HEK293 (cell line): ENCODE results near the gene CD300LF.
A peak's percentile ranks its signal among the peaks of the same experiment; 100 is the strongest.

Experiments
- CTCF ChIA-PET: fragments of 350-600 bp; formaldehyde crosslinking; extraction: SDS; loops from one replicate; lab custom pipeline; 2021; ENCODE audit warnings: antibody characterized with exemption; lab: Yijun Ruan, JAX
- POLR2A ChIA-PET: fragments of 300-600 bp; formaldehyde crosslinking; extraction: SDS; loops from one replicate; lab custom pipeline; 2020; ENCODE audit warnings: antibody characterized with exemption, inconsistent platforms; lab: Yijun Ruan, JAX
- H3K27ac ChIP-seq: fragments of 200-500 bp; sonication (Bioruptor generic); 2 replicates; pipeline ENCODE4 v1.5.1; 2014; ENCODE audit warnings: low read depth, low read length, control low read depth, inconsistent platforms; ENCODE audit errors: extremely low read depth
- H3K36me3 ChIP-seq, 2 experiments: fragments of 200-500 bp in 1 of 2; sonication (Bioruptor generic) in 1 of 2; 1 replicate in 1 of 2; 2 replicates in 1 of 2; pipeline ENCODE4 v1.5.1; 2014 to 2017; ENCODE audit warnings: inconsistent platforms in 2 of 2, low read length in 2 of 2; ENCODE audit not compliant: control insufficient read depth in 2 of 2, insufficient read depth in 1 of 2
- H3K4me1 ChIP-seq: fragments of 200-500 bp; sonication (Bioruptor generic); 2 replicates; pipeline ENCODE4 v1.5.1; 2014; ENCODE audit warnings: mild to moderate bottlenecking, low read length, inconsistent platforms; ENCODE audit not compliant: control insufficient read depth, insufficient read depth
- H3K4me3 ChIP-seq: 2 replicates; pipeline ENCODE4 v1.5.1; 2011; ENCODE audit warnings: low read depth, mild to moderate bottlenecking, control low read depth, low read length, moderate library complexity
- H3K9me3 ChIP-seq: fragments of 200-500 bp; sonication (Bioruptor generic); 2 replicates; pipeline ENCODE4 v1.5.1; 2014; ENCODE audit warnings: low read depth, low read length, inconsistent platforms; ENCODE audit not compliant: control insufficient read depth, insufficient read depth
- RBAK ChIP-seq: fragments of 450-650 bp; formaldehyde crosslinking; IDR thresholded peaks from 2 replicates; pipeline ENCODE4 v1.5.1; 2016; ENCODE audit warnings: missing biosample characterization, missing genetic modification characterization
- ZNF48 ChIP-seq: fragments of 450-650 bp; formaldehyde crosslinking; IDR thresholded peaks from 2 replicates; pipeline ENCODE4 v1.5.1; 2016; ENCODE audit warnings: missing biosample characterization, missing genetic modification characterization
- ZNF558 ChIP-seq: fragments of 450-650 bp; formaldehyde crosslinking; IDR thresholded peaks from 2 replicates; pipeline ENCODE4 v1.5.1; 2016; ENCODE audit warnings: missing biosample characterization, missing genetic modification characterization
- TF ChIP-seq, protein P1 (sequence below): fragments of 450-650 bp; formaldehyde crosslinking; IDR thresholded peaks from 2 replicates; pipeline ENCODE4 v1.5.1; 2016; ENCODE audit warnings: missing biosample characterization, missing genetic modification characterization, borderline replicate concordance
- TF ChIP-seq, protein P2 (sequence below): fragments of 450-650 bp; formaldehyde crosslinking; IDR thresholded peaks from 2 replicates; pipeline ENCODE4 v1.5.1; 2016; ENCODE audit warnings: missing biosample characterization, missing genetic modification characterization

Gene CD300LF

DNA sequence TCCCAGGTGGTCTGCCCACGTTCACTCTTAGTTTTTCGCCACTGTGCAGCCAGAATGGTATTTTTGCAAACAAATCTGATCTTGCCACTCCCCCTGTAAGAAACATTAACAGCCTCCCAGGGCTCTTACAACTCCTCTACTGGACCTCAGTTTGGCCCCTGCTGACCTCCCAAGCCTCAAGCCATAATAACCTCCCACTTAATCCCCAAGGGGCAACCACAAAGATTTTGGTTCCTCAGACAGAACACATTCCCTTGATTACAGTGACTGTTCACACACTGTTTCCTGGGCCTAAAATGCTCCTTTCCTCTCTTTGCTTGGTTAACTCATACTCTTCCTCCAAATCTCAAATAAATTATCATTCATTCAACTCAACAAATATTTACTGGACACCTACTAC lies 67.7 kb downstream of the CD300LF start (continued):
- TF ChIP-seq, protein P1, sequence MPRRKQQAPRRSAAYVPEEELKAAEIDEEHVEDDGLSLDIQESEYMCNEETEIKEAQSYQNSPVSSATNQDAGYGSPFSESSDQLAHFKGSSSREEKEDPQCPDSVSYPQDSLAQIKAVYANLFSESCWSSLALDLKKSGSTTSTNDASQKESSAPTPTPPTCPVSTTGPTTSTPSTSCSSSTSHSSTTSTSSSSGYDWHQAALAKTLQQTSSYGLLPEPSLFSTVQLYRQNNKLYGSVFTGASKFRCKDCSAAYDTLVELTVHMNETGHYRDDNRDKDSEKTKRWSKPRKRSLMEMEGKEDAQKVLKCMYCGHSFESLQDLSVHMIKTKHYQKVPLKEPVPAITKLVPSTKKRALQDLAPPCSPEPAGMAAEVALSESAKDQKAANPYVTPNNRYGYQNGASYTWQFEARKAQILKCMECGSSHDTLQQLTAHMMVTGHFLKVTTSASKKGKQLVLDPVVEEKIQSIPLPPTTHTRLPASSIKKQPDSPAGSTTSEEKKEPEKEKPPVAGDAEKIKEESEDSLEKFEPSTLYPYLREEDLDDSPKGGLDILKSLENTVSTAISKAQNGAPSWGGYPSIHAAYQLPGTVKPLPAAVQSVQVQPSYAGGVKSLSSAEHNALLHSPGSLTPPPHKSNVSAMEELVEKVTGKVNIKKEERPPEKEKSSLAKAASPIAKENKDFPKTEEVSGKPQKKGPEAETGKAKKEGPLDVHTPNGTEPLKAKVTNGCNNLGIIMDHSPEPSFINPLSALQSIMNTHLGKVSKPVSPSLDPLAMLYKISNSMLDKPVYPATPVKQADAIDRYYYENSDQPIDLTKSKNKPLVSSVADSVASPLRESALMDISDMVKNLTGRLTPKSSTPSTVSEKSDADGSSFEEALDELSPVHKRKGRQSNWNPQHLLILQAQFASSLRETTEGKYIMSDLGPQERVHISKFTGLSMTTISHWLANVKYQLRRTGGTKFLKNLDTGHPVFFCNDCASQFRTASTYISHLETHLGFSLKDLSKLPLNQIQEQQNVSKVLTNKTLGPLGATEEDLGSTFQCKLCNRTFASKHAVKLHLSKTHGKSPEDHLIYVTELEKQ (tag by site-specific recombination) = no peak
- TF ChIP-seq ZNF48 (tag by site-specific recombination) = no peak

DNA sequence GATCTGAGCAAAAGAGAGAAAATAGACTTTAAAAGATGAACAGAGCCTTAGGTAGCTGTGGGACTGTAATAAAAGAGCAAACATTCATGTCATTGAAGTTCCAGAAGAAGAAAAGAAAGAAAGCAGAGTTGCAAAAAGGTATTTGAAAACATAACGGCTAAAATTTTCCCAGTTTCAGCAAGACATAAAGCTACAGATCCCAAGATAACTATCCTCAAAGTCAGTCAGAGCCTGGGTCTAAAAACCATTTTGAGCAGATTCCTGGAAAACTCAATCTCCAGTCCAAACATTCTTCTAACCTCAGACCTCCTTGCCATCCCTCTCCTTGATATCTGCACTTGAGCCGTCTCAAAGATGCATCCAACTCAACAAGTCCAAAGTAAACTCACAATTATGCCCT lies 68.3 kb downstream of the CD300LF start:
- ChIA-PET CTCF (interaction anchor here (0.6 to 1.6 kb wide), 3 partner anchors 12 to 126 kb away, joined by 3 to 7 read pairs (median 3); no protein-coding TSS in a partner anchor), POLR2A (no interaction called here)
- Histone ChIP-seq H3K9me3 (no peaks in the 10 kb centered on the region), H3K4me3 (no peak overlapping the region), H3K27ac (no peak overlapping the region), H3K36me3 (no peaks in the 10 kb centered on the region), H3K4me1 (no peaks in the 10 kb centered on the region)
- TF ChIP-seq, protein P2, sequence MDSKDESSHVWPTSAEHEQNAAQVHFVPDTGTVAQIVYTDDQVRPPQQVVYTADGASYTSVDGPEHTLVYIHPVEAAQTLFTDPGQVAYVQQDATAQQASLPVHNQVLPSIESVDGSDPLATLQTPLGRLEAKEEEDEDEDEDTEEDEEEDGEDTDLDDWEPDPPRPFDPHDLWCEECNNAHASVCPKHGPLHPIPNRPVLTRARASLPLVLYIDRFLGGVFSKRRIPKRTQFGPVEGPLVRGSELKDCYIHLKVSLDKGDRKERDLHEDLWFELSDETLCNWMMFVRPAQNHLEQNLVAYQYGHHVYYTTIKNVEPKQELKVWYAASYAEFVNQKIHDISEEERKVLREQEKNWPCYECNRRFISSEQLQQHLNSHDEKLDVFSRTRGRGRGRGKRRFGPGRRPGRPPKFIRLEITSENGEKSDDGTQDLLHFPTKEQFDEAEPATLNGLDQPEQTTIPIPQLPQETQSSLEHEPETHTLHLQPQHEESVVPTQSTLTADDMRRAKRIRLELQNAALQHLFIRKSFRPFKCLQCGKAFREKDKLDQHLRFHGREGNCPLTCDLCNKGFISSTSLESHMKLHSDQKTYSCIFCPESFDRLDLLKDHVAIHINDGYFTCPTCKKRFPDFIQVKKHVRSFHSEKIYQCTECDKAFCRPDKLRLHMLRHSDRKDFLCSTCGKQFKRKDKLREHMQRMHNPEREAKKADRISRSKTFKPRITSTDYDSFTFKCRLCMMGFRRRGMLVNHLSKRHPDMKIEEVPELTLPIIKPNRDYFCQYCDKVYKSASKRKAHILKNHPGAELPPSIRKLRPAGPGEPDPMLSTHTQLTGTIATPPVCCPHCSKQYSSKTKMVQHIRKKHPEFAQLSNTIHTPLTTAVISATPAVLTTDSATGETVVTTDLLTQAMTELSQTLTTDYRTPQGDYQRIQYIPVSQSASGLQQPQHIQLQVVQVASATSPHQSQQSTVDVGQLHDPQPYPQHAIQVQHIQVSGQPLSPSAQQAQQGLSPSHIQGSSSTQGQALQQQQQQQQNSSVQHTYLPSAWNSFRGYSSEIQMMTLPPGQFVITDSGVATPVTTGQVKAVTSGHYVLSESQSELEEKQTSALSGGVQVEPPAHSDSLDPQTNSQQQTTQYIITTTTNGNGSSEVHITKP (tag by site-specific recombination) = no peak
- TF ChIP-seq RBAK (tag by site-specific recombination) (no peak), ZNF558 (tag by site-specific recombination) (peak; percentile 90)
